SIG-M5 (cell line): ENCODE data around the gene NUP153.
"Not testable (repeated sequence)": the region's sequence is repeated elsewhere in the genome, so short reads cannot be mapped to it uniquely, and the experiment has no call there.

Source experiments
- DNase-seq: peaks from one replicate; lab custom pipeline; 2025; lab: John Stamatoyannopoulos, UW

NUP153 gene

GRCh38 chr6:17706580-17707370, at the start of gene NUP153:
Gene NUP153, minus strand, starts transcription at chr6:17706925. Its CDS starts 538 bp downstream, at chr6:17706387.
- DNase-seq, result peak; percentile 63

DNA sequence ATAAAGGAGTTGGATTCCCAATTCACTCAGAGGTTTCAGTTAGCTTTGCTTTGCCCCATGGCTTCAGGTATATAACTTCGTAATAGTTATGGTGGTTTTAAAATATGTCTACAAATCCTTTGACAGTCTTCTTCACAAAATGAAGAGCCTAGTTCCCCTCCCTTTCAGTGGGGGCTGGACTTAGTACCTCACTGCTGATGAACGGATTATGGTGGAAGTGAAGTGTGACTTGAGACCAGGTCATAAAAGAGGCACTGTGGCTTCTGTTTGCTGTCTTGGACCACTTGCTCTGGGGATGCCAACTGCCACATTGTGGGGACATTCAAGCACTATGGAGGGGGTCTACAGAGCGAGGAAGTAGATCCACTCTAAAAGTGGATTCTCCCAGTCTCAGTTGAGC, 47.5 kb upstream of the NUP153 start:
- DNase-seq, result no peak

DNA sequence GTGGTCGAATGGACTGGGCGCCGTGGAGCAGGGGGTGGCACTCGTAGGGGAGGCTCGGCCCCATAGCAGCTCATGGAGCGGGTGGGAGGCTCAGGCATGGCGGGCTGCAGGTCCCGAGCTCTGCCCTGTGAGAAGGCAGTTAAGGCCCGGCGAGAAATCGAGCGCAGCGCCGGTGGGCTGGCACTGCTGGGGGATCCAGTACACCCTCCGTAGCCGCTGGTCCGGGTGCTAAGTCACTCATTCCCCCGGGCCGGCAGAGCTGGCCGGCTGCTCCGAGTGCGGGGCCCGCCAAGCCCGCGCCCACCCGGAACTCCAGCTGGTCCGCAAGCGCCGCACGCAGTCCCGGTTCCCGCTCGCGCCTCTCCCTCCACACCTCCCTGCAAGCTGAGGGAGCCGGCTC, 38.6 kb upstream of the NUP153 start:
- DNase-seq, result not testable (repeated sequence)

GRCh38 chr6:17744757-17745308, 38.1 kb upstream of the NUP153 start:
- not testable (repeated sequence) for DNase-seq

GRCh38 chr6:17744019-17744756, 37.5 kb upstream of the NUP153 start:
- DNase-seq, result no peak

DNA sequence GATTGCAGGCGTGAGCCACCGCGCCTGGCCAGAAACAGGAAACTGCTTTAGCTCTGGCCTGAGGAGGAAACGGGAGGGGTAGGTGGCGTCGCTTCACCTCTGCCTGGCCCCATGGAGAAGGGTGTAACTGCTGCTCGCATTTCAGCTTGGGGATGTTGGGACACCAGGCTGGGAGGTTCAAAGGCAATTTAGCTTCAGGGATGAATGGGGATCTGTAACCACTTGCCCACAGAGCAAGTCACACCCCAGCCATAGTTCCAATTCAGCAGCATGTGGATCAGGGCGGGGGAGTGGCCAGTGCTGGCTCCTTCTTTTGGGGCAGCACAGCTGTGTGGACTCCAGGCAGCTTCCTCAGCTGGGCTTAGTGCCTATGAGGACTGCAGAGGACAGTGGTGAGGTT, 34.8 kb upstream of the NUP153 start:
- DNase-seq, result no peak

DNA sequence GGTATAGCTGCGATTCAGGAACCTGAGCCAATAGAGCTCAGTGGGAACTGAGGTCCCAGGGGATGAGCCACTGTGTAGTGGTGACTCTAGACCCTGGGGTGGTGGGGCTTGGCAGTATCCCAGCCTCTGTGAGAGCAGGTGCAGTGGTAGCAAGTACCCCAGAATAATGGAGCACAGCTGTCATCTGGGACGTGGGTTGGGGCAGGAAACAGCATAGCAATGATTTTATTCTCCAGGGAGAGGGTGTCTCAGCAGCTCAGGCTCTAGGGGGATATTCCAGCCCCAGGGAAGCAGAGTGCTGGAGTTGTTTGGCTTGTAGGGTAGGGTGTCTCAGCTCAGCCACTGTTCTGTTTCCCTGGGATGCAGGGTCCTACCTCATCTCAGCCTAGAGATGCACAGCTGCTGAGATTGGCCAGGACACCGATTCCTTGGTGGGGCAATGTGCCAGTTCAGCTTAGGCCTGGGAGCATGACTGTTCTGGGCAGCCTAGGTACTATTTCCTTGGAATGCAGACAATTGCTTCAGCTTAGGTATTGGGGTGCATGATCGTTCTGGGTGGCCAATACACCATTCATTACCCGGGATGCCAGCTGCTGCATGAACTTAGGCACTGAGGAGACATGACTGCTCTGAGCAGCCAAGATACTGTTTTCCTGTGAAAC, 34.0 kb upstream of the NUP153 start:
- DNase-seq, result no peak

DNA sequence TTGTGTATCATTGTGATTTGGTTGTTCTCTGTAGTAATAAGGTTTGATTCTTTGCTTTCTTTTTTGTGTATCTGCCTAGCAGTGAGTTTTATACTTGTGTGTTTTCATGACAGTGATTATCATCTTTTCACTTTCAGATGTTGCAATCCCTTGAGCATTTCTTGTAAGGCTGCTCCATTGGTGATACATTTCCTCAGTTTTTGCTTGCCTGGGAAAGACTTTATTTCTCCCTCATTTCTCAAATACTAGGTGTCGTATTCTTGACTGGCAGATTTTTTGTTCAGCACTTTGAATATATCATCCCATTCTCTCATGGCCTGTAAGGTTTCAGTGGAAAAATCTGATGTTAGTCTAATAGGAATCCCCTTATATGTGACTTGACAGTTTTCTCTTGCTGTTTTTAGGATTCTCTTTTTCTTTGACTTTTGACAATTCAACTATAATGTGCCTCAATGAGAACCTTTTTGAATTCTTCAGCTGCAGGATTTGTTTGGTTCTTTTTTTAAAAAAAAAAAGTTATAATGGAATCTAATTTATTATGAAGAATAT, 31.1 kb upstream of the NUP153 start:
- no peak for DNase-seq

GRCh38 chr6:17735311-17735710, 28.6 kb upstream of the NUP153 start:
- DNase-seq, result not testable (repeated sequence)

- no peak for DNase-seq
Observed at GRCh38 chr6:17730078-17730704, 23.5 kb upstream of the NUP153 start.

DNA sequence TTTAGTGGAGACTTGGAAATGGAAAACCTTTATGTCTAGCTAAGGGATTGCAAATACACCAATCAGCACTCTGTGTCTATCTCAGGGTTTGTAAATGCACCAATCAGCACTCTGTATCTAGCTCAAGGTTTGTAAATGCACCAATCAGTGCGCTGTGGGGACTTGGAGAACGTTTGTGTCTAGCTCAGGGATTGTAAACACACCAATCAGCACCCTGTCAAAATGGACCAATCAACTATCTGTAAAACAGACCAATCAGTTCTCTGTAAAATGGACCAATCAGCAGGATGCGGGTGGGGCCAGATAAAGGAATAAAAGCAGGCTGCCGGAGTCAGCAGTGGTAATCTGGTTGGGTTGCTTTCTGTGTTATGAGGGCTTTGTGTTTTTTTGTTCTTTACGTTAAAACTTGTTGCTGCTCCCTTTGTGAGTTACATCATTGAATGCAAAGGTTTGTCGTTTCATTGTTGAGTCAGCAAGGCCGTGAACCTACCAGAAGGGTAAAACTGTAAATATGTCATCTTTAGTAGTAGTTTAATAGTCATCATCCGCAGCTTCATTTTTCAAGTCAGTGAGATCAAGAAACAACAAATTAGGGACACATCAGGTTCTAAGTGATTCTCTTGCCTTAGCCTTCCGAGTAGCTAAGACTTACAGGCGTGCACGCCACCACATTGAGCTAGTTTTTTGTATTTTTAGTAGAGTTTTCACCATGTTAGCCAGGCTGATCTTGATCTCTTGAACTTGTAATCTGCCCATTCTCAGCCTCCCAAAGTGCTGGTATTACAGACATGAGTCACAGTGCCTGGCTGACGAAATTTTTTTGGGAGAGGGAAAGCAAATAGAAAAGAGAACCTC, 22.7 kb upstream of the NUP153 start:
- no peak for DNase-seq

DNA sequence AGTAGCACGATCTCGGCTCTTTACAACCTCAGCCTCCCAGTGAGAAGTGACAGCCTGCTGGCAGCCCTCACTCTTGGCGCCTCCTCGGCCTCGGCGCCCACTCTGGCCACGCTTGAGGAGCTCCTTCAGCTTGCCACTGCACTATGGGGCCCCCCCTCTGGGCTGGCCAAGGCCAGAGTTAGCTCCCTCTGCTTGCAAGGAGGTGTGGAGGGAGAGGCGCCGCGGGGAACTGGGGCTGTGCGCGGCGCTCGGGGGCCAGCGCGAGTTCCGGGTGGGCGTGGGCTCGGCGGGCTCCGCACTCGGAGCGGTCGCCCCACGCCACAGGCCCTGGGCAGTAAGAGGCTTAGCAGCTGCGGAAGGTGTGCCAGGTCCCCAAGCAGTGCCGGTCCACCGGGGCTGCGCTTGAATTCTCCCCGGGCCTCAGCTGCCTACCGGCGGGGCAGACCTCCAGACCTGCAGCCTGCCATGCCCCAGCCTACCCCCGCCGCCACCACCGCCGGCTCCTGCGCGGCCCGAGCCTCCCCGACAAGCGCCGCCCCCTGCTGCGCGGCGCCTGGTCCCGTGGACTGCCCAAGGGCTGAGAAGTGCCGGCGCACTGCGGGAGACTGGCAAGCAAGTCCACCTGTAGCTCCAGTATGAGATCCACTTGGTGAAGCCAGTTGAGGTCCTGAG, 22.0 kb upstream of the NUP153 start:
- DNase-seq, result no peak

DNA sequence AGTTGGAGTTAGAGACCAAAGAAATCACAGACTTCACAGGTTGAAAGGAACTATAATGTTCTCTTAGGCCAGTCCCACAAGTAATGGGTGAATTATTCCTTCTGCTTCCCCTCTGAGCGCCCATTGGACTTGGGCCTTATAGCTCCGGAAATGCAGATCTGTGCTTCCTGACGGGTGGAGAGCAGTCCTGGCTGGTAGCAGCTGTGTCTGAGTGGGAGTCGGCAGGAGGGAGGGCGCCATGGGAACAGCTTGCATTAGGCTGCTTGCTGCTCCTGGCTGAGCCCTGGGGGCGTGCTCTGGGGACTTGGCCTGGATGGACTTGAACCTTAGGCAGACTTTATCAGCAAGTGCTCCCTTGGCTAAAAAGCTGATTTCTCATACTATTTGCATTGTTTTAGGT, 18.4 kb upstream of the NUP153 start:
- no peak for DNase-seq

DNA sequence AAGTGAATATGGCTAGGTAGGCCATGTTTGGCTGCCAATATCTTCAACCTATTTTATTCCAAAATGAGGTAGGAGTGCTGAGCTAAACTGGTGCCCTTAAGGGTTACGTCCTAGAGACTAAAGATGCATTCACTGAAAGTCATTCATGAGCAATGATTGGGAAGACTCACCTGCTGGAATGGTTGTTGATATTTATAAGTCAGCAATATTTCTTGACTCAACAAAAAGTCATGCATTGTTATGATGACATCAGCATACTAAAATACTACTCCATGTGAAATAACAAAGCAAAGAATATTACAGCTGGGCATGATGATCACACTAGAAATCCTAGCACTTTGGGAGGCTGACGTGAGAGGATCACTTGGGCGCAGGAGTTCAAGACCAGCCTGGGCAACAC, 17.6 kb upstream of the NUP153 start:
- no peak for DNase-seq

- DNase-seq, result no peak
Observed at GRCh38 chr6:17721671-17722070, 14.9 kb upstream of the NUP153 start.

DNA sequence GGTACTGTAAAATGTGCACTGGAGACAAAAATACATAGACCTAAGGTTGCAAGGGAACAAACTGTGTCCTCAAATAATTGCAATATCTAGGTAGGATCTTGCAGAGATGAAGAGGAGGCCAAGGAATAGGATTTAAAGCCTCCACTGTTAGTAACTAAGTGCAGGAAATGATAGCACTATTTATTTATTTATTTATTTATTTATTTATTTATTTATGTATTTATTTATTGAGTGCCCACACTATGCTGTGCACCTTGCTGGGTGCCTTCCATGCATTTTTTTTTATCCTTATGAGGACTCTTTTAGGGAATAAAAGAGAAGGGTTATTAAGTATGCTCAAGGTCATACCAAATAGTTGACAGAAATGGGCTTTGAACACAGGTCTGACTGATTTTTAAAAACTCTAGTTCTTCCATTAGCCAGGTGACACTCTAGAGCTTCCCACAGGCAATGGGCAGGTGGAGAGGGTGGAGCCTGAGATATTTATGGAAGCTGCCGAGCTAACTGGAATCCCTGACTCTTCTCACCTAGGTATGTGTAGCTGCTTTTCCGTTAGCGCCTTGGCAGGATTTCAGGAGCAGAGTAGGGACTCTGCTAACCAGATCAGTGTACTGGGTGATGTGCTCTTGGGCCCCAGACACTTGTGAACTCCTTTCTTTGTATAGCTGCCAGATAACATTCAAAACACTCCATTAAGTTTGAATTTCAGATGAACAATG, 12.8 kb upstream of the NUP153 start:
- no peak for DNase-seq

DNA sequence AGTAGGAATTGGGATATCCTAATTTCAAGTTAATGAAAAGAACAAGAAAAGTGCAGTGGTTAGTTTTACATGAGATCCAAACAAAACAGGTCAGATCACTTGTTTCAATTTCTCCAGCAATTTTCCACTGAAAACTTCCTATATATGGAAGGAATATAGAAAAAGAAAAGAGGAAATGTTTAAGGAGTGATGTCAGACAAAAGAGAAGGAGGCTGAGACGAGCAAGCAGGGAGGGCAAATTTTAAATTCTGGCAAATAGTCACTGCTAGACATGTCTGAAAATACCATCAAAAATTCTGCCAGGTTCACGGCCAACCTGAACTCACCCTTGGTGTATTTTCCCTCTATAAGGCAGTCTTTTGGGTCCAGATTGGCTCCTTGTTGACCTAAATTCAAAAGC, 9.5 kb upstream of the NUP153 start:
- DNase-seq, result no peak

- DNase-seq, result peak; percentile 24
Observed at GRCh38 chr6:17714879-17715851, 8.4 kb upstream of the NUP153 start.
